KMS-11 (cell line): Measurements from ENCODE around the gene AVPR2.

ENCODE experiments used
- H2AFZ ChIP-seq: fragments of 200-600 bp; sonication (generic); 2 replicates; pipeline ENCODE4 v1.6.1; 2016; ENCODE audit warnings: antibody characterized with exemption, mixed run types, low read depth
- H3K27ac ChIP-seq: fragments of 200-600 bp; sonication (generic); 2 replicates; pipeline ENCODE4 v1.6.1; 2016; ENCODE audit warnings: mild to moderate bottlenecking, mixed run types
- H3K27me3 ChIP-seq: fragments of 200-600 bp; sonication (generic); 2 replicates; pipeline ENCODE4 v1.6.1; 2017; ENCODE audit warnings: mild to moderate bottlenecking, low read depth, mixed run types, moderate library complexity; ENCODE audit not compliant: insufficient read depth
- H3K36me3 ChIP-seq: fragments of 200-600 bp; sonication (generic); 2 replicates; pipeline ENCODE4 v1.6.1; 2017; ENCODE audit warnings: mild to moderate bottlenecking, mixed run types; ENCODE audit not compliant: insufficient read depth
- H3K4me1 ChIP-seq: fragments of 200-600 bp; sonication (generic); 2 replicates; pipeline ENCODE4 v1.6.1; 2016; ENCODE audit warnings: mild to moderate bottlenecking, low read depth, mixed run types; ENCODE audit not compliant: poor library complexity, severe bottlenecking
- H3K4me2 ChIP-seq: fragments of 200-600 bp; sonication (generic); 2 replicates; pipeline ENCODE4 v1.7.0; 2016; ENCODE audit warnings: mild to moderate bottlenecking, mixed run types
- H3K4me3 ChIP-seq: fragments of 200-600 bp; sonication (generic); IDR thresholded peaks from 2 replicates; pipeline ENCODE4 v1.6.1; 2017; ENCODE audit warnings: low read depth, low read length, mixed read lengths; ENCODE audit not compliant: insufficient read depth
- H3K79me2 ChIP-seq: fragments of 200-600 bp; sonication (generic); 2 replicates; pipeline ENCODE4 v1.6.1; 2016; ENCODE audit warnings: low read depth, mixed run types; ENCODE audit not compliant: insufficient read depth
- H3K9ac ChIP-seq: fragments of 200-600 bp; sonication (generic); 2 replicates; pipeline ENCODE4 v1.6.1; 2016; ENCODE audit warnings: mild to moderate bottlenecking, mixed run types
- H4K20me1 ChIP-seq: fragments of 200-600 bp; sonication (generic); 2 replicates; pipeline ENCODE4 v1.6.1; 2016; ENCODE audit warnings: mild to moderate bottlenecking, mixed run types; ENCODE audit not compliant: insufficient read depth
- TF ChIP-seq, protein P1 (sequence below): fragments of 200-600 bp; sonication (generic); conservative IDR thresholded peaks from 2 replicates; pipeline ENCODE4 v1.6.1; 2017; ENCODE audit warnings: low read depth, mild to moderate bottlenecking, antibody characterized with exemption, low read length, moderate library complexity, mixed read lengths

The AVPR2 gene

DNA sequence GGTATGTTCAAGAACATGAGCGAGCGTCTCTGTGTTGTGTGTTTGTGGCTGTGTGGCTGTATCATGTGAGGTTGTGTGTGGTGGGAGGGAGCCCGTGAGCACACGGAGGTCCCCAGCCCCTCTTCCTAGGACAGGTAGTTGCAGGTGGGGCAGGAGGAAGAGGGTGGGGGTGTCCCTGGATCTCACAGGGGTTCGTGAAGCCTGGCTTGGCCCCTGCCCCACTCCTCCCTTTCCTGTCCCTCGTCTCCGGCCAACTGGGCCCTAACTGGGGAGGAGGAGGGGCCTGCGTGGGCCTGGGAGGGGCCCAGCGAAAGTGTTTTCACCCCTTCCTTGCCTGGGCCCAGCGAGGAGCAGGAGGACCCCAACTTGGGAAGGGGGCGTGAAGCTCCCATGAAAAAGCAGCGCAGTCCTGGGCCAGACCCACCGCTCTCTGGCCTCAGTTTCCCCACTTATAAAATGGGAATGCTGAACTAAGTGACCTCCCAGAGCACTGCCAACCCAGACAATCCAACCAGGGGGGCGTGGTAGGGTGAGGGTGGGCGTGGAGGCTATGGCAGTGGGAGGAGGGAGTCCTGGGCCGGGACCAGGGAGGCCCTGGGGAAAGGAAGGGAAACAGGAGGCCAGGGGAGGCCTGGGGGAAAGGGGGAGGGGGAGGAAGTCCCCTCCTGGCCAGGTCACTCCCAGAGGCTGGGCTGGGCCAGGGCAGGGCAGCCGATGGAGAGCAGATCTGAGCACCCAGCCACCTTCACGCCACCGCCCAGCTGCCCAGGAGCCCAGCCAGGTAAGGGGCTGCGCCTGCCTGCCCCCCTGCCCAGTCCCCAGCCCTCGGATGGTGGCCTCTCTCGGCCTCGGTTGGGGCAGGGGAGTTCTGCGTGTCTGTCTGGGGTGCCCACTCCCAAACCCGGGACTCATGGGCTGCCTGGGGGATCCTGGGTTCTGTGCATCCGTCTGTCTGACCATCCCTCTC is at the start of gene AVPR2:
TSS of gene AVPR2 (plus strand) at position 683 of the 967 bp plus-strand sequence. CDS start 473 bp downstream, outside the sequence.
- TF ChIP-seq, protein P1, sequence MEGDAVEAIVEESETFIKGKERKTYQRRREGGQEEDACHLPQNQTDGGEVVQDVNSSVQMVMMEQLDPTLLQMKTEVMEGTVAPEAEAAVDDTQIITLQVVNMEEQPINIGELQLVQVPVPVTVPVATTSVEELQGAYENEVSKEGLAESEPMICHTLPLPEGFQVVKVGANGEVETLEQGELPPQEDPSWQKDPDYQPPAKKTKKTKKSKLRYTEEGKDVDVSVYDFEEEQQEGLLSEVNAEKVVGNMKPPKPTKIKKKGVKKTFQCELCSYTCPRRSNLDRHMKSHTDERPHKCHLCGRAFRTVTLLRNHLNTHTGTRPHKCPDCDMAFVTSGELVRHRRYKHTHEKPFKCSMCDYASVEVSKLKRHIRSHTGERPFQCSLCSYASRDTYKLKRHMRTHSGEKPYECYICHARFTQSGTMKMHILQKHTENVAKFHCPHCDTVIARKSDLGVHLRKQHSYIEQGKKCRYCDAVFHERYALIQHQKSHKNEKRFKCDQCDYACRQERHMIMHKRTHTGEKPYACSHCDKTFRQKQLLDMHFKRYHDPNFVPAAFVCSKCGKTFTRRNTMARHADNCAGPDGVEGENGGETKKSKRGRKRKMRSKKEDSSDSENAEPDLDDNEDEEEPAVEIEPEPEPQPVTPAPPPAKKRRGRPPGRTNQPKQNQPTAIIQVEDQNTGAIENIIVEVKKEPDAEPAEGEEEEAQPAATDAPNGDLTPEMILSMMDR: no peak
- Histone ChIP-seq H2AFZ (no peak within 1 kb of the TSS), H3K27ac (no peak within 1 kb of the TSS), H3K27me3 (no peaks in the 10 kb centered on the region), H3K36me3 (no peaks in the 10 kb centered on the region), H3K79me2 (no peaks in the 10 kb centered on the region), H3K4me3 (no peak within 1 kb of the TSS), H3K4me2 (no peak within 1 kb of the TSS), H4K20me1 (no peaks in the 10 kb centered on the region), H3K9ac (no peak within 1 kb of the TSS), H3K4me1 (peaks cover 35% of the 10 kb centered on the region)

DNA sequence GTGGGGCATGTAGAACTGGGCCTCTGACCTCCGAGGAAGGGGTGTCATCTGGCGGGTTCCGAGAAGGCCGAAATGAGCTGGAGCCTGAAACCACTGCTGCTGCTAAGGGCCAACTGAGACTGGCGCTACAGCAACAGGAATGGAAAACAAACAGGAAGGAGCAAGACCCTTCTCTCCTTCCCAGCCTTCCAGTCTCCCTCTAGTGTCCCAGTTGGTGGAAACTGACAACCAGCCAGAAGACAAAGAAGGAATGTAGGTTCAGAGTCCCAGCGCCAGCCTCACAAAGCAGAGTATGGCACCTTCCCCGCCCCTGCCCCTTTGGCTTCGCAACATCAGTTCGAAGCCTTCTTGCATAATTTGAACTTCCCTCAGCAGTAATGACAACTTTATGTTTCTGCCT is 49.8 kb upstream of the AVPR2 start:
- Histone ChIP-seq H3K27me3 (peaks cover 36% of the 10 kb centered on the region; the same call in 1 of the 2 replicates), H3K79me2 (no peaks in the 10 kb centered on the region), H4K20me1 (no peaks in the 10 kb centered on the region), H3K4me3 (no peak overlapping the region), H3K36me3 (no peaks in the 10 kb centered on the region), H3K27ac (no peak overlapping the region), H3K9ac (no peak overlapping the region), H2AFZ (no peak overlapping the region), H3K4me1 (no peaks in the 10 kb centered on the region), H3K4me2 (no peak overlapping the region)
- TF ChIP-seq, protein P1: no peak

DNA sequence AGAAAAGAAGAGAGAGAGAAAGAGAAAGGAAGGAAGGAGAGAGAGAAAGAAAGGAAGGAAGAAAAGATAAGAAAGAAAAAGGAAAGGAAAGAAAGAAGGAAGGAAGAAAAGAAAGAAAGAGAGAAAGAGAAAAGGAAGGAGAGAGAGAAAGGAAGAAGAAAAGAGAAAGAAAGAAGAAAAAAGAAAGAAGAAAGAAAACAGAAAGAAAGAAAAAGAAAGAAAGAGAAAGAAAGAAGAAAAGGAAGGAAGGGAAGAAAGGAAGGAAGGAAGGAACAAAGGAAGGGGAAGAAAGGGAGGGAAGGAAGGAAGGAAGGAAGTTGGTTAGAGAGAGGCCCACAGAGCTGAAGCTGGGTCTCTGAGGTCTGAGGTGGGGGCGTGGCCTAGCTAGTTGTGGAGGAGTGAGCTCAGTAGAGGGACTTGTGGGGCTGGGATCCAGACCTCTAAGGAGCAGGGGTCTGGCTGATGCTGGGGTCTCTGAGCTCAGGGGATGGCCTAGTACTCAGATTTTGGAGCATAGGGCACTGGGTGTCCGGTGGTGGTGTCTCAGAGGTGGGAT is 47.0 kb upstream of the AVPR2 start:
- Histone ChIP-seq H3K79me2 (no peaks in the 10 kb centered on the region), H2AFZ (no peak overlapping the region), H3K4me1 (no peaks in the 10 kb centered on the region), H3K9ac (no peak overlapping the region), H3K4me2 (no peak overlapping the region), H4K20me1 (no peaks in the 10 kb centered on the region), H3K27ac (no peak overlapping the region), H3K27me3 (peaks cover 53% of the 10 kb centered on the region; the same call in 1 of the 2 replicates), H3K4me3 (no peak overlapping the region), H3K36me3 (no peaks in the 10 kb centered on the region)
- TF ChIP-seq, protein P1: no peak

DNA sequence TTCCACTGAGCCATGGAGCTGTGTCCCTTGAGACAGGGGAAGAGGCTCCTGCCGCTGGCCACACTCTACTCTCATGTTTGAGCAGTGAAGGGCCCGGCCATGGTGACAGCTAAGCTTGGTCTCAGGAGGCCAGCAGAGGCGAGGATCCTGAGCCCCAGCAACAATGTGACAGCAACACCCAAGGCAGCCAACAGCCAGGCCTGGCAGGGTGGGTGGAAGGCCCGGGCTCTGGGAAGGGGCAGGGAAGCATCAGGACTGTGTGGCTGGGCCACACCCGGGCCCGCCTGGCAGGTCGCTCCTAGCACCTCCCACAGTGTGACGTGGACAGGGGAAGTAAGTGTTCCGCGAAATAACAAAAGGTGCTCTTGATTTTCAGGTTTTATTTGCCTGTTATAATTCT is 43.3 kb upstream of the AVPR2 start:
- Histone ChIP-seq H3K36me3 (no peaks in the 10 kb centered on the region), H3K4me2 (no peak overlapping the region)
- TF ChIP-seq, protein P1: no peak

More for the DNA sequence above, 43.3 kb upstream of the AVPR2 start:
- Histone ChIP-seq H3K79me2 (no peaks in the 10 kb centered on the region), H3K27me3 (peaks cover 77% of the 10 kb centered on the region; the same call in 1 of the 2 replicates), H3K4me1 (no peaks in the 10 kb centered on the region), H3K27ac (no peak overlapping the region), H2AFZ (no peak overlapping the region), H3K4me3 (no peak overlapping the region), H4K20me1 (no peaks in the 10 kb centered on the region), H3K9ac (no peak overlapping the region)
